ENCODE measurements around the gene DNAJC22. TPM values are rescaled to one million over a fixed set of nuclear protein-coding genes. Genes with fewer than 3 reads are reported as not detected.

Gene DNAJC22
- total RNA-seq = not detected

GRCh38 chr12:49346659-49347310 lies at the start of gene DNAJC22:
Gene DNAJC22 (plus strand): TSS chr12:49346888. CDS start chr12:49348873, 1,985 bp downstream.
- intact Hi-C loops (cut with DNase I) = loop anchor here (10.0 kb wide), 1 partner anchor 282 kb away; the partner anchor contains the start of genes KMT2D and RHEBL1
- H3K27me3 ChIP-seq = peaks cover 25% of the 10 kb centered on the region
- peak within 1 kb of the TSS; percentile 41 to 69 for H3K4me3 ChIP-seq
- H3K27ac ChIP-seq = no peak within 1 kb of the TSS
- no peaks in the 10 kb centered on the region for H3K9me3 ChIP-seq
- no peaks in the 10 kb centered on the region for H3K36me3 ChIP-seq
- DNase-seq (ENCODE audit: low spot score in 2 of 2) = no peak
- TF ChIP-seq CTCF (IDR thresholded peaks at IDR 0.05) = no peak
- peaks cover 34 to 50% of the 10 kb centered on the region in 2 donors for H3K4me1 ChIP-seq

- Histone ChIP-seq H3K4me1 (peaks cover 2 to 20% of the 10 kb centered on the region in 2 donors), H3K36me3 (no peaks in the 10 kb centered on the region), H3K27ac (no peak overlapping the region), H3K4me3 (peak overlapping the region in 1 of 2 donors; percentile 44), H3K27me3 (peaks cover 23% of the 10 kb centered on the region), H3K9me3 (no peaks in the 10 kb centered on the region)
- no peak for TF ChIP-seq CTCF (IDR thresholded peaks at IDR 0.05)
- intact Hi-C loops (cut with DNase I) = no loop called here
- no peak for DNase-seq (ENCODE audit: low spot score in 2 of 2)
Observed at GRCh38 chr12:49297695-49298060, 49.0 kb upstream of the DNAJC22 start.

- no peak overlapping the region for H3K4me3 ChIP-seq
- intact Hi-C loops (cut with DNase I) = no loop called here
- H3K4me1 ChIP-seq = peaks cover 2 to 17% of the 10 kb centered on the region in 2 donors
- peaks cover 23% of the 10 kb centered on the region for H3K27me3 ChIP-seq
- DNase-seq (ENCODE audit: low spot score in 2 of 2) = no peak
- no peaks in the 10 kb centered on the region for H3K9me3 ChIP-seq
- H3K27ac ChIP-seq = no peak overlapping the region
- no peak for TF ChIP-seq CTCF (IDR thresholded peaks at IDR 0.05)
- H3K36me3 ChIP-seq = no peaks in the 10 kb centered on the region
Observed at GRCh38 chr12:49298160-49298559, 48.5 kb upstream of the DNAJC22 start.

GRCh38 chr12:49301760-49302159 lies 44.9 kb upstream of the DNAJC22 start:
- intact Hi-C loops (cut with DNase I) = no loop called here
- no peaks in the 10 kb centered on the region for H3K36me3 ChIP-seq
- H3K27me3 ChIP-seq = peaks cover 13% of the 10 kb centered on the region
- no peak overlapping the region for H3K4me3 ChIP-seq
- no peak for DNase-seq (ENCODE audit: low spot score in 2 of 2)
- no peak overlapping the region for H3K27ac ChIP-seq
- H3K4me1 ChIP-seq = peaks cover under 1 to 7% of the 10 kb centered on the region in 2 donors
- TF ChIP-seq CTCF (IDR thresholded peaks at IDR 0.05) = no peak
- no peaks in the 10 kb centered on the region for H3K9me3 ChIP-seq

GRCh38 chr12:49304161-49304560 lies 42.5 kb upstream of the DNAJC22 start:
- Histone ChIP-seq H3K9me3 (no peaks in the 10 kb centered on the region), H3K4me1 (no peaks in the 10 kb centered on the region), H3K27ac (no peak overlapping the region), H3K36me3 (no peaks in the 10 kb centered on the region), H3K4me3 (no peak overlapping the region), H3K27me3 (no peaks in the 10 kb centered on the region)
- no peak for DNase-seq (ENCODE audit: low spot score in 2 of 2)
- intact Hi-C loops (cut with DNase I) = no loop called here
- TF ChIP-seq CTCF (IDR thresholded peaks at IDR 0.05) = no peak
